Activated CD8-positive, alpha-beta T cell treated with anti-CD3 and anti-CD28 coated beads for 36 hours (primary cell): ENCODE measurements around the gene ADGRD2. TPM values are rescaled to one million over a fixed set of nuclear protein-coding genes. Genes with fewer than 3 reads are reported as not detected.

ENCODE experiments used
- ATAC-seq: fragments of 200-7000 bp; cut with Tn5 transposase; one replicate; pipeline ENCODE4 v1.10.0; 2021; ENCODE audit warnings: mild to moderate bottlenecking, moderate library complexity
- CTCF ChIA-PET: fragments of 350-600 bp; sonication (Branson Sonifier 250); formaldehyde crosslinking; loops from one replicate; lab custom pipeline; 2021; ENCODE audit warnings: antibody characterized with exemption; lab: Charles Lee
- POLR2A ChIA-PET: fragments of 350-600 bp; sonication (Branson Sonifier 250); formaldehyde crosslinking; loops from one replicate; lab custom pipeline; 2021; ENCODE audit warnings: antibody characterized with exemption; lab: Charles Lee
- DNase-seq: peaks from one replicate; pipeline ENCODE4 v3.0.0-alpha.2; 2020
- H3K27ac Mint-ChIP-seq: one replicate; pipeline ENCODE4 v1.8.0; 2021; ENCODE audit warnings: mild to moderate bottlenecking, mixed read lengths
- H3K27me3 Mint-ChIP-seq: one replicate; pipeline ENCODE4 v1.8.0; 2021; ENCODE audit warnings: mixed read lengths
- H3K36me3 Mint-ChIP-seq: one replicate; pipeline ENCODE4 v1.8.0; 2021; ENCODE audit warnings: low read depth, mixed read lengths
- H3K4me1 Mint-ChIP-seq: one replicate; pipeline ENCODE4 v1.8.0; 2021; ENCODE audit warnings: low read depth, mixed read lengths
- H3K4me3 Mint-ChIP-seq: one replicate; pipeline ENCODE4 v1.8.0; 2021; ENCODE audit warnings: mild to moderate bottlenecking, moderate library complexity, mixed read lengths
- H3K9me3 Mint-ChIP-seq: one replicate; pipeline ENCODE4 v1.8.0; 2021; ENCODE audit warnings: mixed read lengths
- intact Hi-C: fragments of 100-400 bp; cut with micrococcal nuclease; formaldehyde crosslinking; loops from one replicate; pipeline ENCODE4 v1.10.0; 2022
- total RNA-seq, 2 experiments: library from RNA; stranded (reverse); gene quantifications; one replicate each; pipeline ENCODE4 v1.2.3, GENCODE V29; 2021
- TF ChIP-seq, protein P1 (sequence below): fragments of 200-600 bp; IDR thresholded peaks from one replicate; pipeline ENCODE4 v1.8.0; 2022; ENCODE audit warnings: antibody characterized with exemption, mild to moderate bottlenecking

The ADGRD2 gene
- total RNA-seq, 2 experiments from 2014 or later: not detected

DNA sequence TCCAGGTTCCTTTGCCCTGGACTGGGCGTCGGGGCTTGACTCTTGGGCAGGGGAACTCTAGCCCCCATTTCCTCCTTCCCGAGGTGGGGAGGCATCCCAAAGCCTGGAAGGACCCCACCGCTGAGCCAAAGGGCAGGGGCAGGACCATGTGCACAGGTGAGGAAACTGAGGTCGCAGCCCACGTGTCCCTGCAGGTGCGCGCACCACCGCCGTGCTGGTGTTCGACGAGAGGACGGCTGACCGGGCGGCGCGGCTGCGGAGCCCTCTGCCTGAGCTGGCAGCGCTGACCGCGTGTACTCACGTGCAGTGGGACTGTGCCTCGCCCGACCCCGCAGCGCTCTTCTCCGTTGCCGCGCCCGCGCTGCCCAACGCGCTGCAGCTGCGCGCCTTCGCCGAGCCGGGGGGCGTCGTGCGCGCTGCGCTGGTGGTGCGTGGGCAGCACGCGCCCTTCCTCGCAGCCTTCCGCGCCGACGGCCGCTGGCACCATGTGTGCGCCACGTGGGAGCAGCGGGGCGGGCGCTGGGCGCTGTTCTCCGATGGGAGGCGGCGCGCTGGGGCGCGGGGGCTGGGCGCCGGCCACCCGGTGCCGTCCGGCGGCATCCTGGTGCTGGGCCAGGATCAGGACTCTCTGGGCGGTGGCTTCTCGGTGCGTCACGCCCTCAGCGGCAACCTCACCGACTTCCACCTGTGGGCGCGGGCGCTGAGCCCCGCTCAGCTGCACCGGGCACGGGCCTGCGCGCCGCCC lies 2.8 kb downstream of the ADGRD2 start:
- Mint-ChIP-seq H3K36me3 (no peaks in the 10 kb centered on the region), H3K9me3 (no peaks in the 10 kb centered on the region), H3K4me1 (no peaks in the 10 kb centered on the region), H3K27ac (no peak overlapping the region), H3K4me3 (no peak overlapping the region), H3K27me3 (peaks cover 32% of the 10 kb centered on the region)
- DNase-seq (no peak), ATAC-seq (no peak)
- TF ChIP-seq, protein P1, sequence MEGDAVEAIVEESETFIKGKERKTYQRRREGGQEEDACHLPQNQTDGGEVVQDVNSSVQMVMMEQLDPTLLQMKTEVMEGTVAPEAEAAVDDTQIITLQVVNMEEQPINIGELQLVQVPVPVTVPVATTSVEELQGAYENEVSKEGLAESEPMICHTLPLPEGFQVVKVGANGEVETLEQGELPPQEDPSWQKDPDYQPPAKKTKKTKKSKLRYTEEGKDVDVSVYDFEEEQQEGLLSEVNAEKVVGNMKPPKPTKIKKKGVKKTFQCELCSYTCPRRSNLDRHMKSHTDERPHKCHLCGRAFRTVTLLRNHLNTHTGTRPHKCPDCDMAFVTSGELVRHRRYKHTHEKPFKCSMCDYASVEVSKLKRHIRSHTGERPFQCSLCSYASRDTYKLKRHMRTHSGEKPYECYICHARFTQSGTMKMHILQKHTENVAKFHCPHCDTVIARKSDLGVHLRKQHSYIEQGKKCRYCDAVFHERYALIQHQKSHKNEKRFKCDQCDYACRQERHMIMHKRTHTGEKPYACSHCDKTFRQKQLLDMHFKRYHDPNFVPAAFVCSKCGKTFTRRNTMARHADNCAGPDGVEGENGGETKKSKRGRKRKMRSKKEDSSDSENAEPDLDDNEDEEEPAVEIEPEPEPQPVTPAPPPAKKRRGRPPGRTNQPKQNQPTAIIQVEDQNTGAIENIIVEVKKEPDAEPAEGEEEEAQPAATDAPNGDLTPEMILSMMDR: no peak
- intact Hi-C loops: no loop called here
- ChIA-PET CTCF (no interaction called here), POLR2A (no interaction called here)

DNA sequence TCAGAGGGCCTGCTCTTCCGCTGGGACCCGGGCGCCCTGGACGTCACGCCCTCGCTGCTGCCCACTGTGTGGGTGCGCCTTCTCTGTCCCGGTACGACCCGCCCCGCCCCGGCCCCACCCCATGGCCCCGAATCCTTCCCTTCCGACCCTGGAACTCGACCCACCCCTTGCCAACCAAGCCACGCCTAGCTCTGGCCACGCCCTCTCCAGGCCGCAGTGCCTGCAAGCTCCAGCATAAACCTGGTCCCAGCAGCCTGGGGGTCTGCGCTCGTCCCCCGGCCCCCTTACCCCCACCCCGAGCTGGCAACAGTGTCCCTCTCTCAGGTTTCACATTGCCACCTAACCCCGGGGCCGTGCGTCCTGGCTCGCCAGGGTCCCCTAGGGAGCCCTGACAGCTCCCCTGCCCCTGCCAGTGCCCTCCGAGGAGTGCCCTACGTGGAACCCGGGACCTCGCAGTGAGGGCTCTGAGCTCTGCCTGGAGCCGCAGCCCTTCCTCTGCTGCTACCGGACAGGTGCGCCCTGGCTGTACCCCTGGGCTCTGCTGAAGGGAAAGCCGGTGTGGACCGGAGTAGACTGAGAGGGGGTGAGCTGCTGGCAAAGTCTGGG lies 3.4 kb downstream of the ADGRD2 start:
- TF ChIP-seq, protein P1: no peak
- H3K27ac Mint-ChIP-seq: no peak overlapping the region
- no peaks in the 10 kb centered on the region for H3K36me3 Mint-ChIP-seq
- no peak overlapping the region for H3K4me3 Mint-ChIP-seq
- no peak for DNase-seq
- peaks cover 32% of the 10 kb centered on the region for H3K27me3 Mint-ChIP-seq
- H3K9me3 Mint-ChIP-seq: no peaks in the 10 kb centered on the region
- ChIA-PET POLR2A (no interaction called here), CTCF (no interaction called here)
- ATAC-seq: peak; percentile 20
- no peaks in the 10 kb centered on the region for H3K4me1 Mint-ChIP-seq
- intact Hi-C loops: no loop called here

DNA sequence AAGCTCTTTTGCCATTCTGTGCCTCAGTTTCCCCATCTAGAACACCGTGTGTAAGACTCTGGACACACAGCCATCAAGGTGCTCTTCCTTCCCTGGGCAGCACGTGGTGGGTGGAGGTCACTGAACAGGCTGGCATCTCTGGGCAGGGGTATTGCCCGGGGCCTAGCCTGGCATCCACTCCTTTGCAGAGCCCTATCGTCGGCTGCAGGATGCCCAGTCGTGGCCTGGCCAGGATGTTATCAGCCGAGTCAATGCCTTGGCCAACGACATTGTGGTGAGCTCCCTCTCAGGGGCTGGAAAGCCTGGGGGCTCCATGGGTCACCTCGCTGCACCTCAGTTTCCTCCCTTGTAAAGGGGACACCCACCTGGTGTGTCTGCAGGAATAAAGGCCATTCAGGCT lies 4.0 kb downstream of the ADGRD2 start:
- TF ChIP-seq, protein P1: no peak
- POLR2A ChIA-PET: no interaction called here
- no peaks in the 10 kb centered on the region for H3K36me3 Mint-ChIP-seq

DNA sequence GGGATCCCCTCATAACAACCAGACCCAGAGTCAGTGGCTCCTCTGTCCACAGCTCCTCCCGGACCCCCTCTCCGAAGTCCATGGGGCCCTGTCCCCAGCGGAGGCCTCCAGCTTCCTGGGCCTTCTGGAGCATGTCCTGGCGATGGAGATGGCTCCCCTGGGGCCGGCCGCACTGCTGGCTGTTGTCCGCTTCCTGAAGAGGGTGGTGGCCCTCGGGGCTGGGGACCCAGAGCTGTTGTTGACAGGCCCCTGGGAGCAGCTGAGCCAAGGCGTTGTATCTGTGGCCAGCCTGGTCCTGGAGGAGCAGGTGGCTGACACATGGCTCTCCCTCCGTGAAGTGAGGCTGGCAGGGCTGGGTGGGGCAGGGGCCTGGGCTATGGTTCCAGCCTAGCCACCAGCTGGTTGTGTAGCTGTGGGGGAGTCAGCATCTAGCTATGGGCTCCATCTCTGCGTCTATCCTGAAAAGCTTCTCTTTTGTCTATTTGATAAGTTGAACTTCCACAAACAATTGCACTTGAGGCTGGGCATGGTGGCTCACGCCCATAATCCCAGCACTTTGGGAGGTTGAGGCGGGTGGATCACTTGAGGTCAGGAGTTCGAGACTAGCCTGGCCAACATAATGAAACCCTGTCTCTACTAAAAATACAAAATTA lies 4.7 kb downstream of the ADGRD2 start:
- no peak for ATAC-seq
- ChIA-PET POLR2A (no interaction called here), CTCF (interaction anchor here (0.9 kb wide), 1 partner anchor 82 kb away, joined by 3 read pairs; no protein-coding TSS in a partner anchor)
- Mint-ChIP-seq H3K9me3 (no peaks in the 10 kb centered on the region), H3K27me3 (peaks cover 27% of the 10 kb centered on the region), H3K36me3 (no peaks in the 10 kb centered on the region), H3K27ac (no peak overlapping the region), H3K4me1 (no peaks in the 10 kb centered on the region), H3K4me3 (no peak overlapping the region)
- TF ChIP-seq, protein P1: no peak
- intact Hi-C loops: no loop called here
- DNase-seq: no peak

More for the DNA sequence above, 4.0 kb downstream of the ADGRD2 start:
- no peaks in the 10 kb centered on the region for H3K4me1 Mint-ChIP-seq
- H3K27me3 Mint-ChIP-seq: peaks cover 30% of the 10 kb centered on the region
- H3K4me3 Mint-ChIP-seq: no peak overlapping the region
- no peaks in the 10 kb centered on the region for H3K9me3 Mint-ChIP-seq
- intact Hi-C loops: no loop called here
- DNase-seq (no peak), ATAC-seq (no peak)
- CTCF ChIA-PET: no interaction called here
- no peak overlapping the region for H3K27ac Mint-ChIP-seq

DNA sequence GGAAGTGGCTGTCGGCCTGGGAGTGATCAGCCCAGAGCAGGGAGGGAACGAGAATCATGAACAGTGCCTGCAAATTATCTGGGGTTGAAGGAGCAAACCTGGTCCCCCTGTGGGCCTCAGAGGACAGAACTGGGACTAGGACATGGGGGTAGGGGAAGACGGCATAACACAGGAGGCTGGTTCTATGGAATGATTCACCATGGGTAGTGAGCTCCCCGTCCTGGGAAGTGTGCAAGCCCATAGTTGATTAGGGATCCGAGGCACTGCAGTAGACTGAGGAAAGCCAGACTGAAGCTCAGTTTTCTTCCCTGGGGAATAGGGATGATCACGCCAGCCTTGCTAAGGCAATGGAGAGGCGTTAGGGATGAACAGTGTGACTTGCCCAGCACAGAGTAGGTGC lies 5.6 kb downstream of the ADGRD2 start:
- DNase-seq (no peak), ATAC-seq (no peak)
- Mint-ChIP-seq H3K27ac (no peak overlapping the region), H3K4me1 (no peaks in the 10 kb centered on the region), H3K4me3 (no peak overlapping the region), H3K36me3 (no peaks in the 10 kb centered on the region), H3K27me3 (peaks cover 21% of the 10 kb centered on the region), H3K9me3 (no peaks in the 10 kb centered on the region)
- TF ChIP-seq, protein P1: no peak
- CTCF ChIA-PET: no interaction called here
- POLR2A ChIA-PET: no interaction called here
- intact Hi-C loops: no loop called here
